IMR-90 (cell line): ENCODE results near the gene JMJD8. TPM values are rescaled to one million over a fixed set of nuclear protein-coding genes. Genes with fewer than 3 reads are reported as not detected.

Source experiments
- ATAC-seq: fragments of 200-7000 bp; cut with Tn5 transposase; 2 replicates; pipeline ENCODE4 v1.9.1; 2020; ENCODE audit warnings: low read depth, mild to moderate bottlenecking, moderate library complexity
- BruUV-seq: library from RNA; stranded (reverse); fragments of 400-500 nt; replicated peaks from 2 replicates; lab custom pipeline; 2021; lab: Mats Ljungman, UMichigan
- CTCF ChIA-PET: fragments of 300-600 bp; formaldehyde crosslinking; extraction: SDS; loops from one replicate; lab custom pipeline; 2021; ENCODE audit warnings: antibody characterized with exemption; lab: Yijun Ruan, JAX
- POLR2A ChIA-PET: fragments of 300-600 bp; sonication (Branson Sonifier 250); formaldehyde crosslinking; loops from one replicate; lab custom pipeline; 2022; ENCODE audit warnings: antibody characterized with exemption; ENCODE audit not compliant: unreplicated experiment; lab: Charles Lee
- DNase-seq: peaks from one replicate; pipeline ENCODE4 v3.0.0; 2013
- H2AFZ ChIP-seq: replicated peaks from 2 replicates; pipeline ENCODE3; 2013; ENCODE audit warnings: low read length, mild to moderate bottlenecking; ENCODE audit not compliant: poor library complexity
- H2AK5ac ChIP-seq: 2 replicates; pipeline ENCODE4 v1.6.1; 2013; ENCODE audit warnings: low read depth, low read length, inconsistent platforms
- H2AK9ac ChIP-seq: replicated peaks from 2 replicates; pipeline ENCODE3; 2013; ENCODE audit warnings: mild to moderate bottlenecking, low read depth, low read length, moderate library complexity; ENCODE audit not compliant: poor library complexity
- H2BK120ac ChIP-seq: 2 replicates; pipeline ENCODE4 v1.6.1; 2013; ENCODE audit warnings: low read depth, low read length, inconsistent platforms
- H2BK15ac ChIP-seq: 3 replicates; pipeline ENCODE4 v1.6.1; 2013; ENCODE audit warnings: low read depth, low read length, inconsistent platforms
- H2BK20ac ChIP-seq: 2 replicates; pipeline ENCODE4 v1.6.1; 2013; ENCODE audit warnings: low read depth, mild to moderate bottlenecking, inconsistent platforms, low read length, moderate library complexity
- H2BK5ac ChIP-seq: 2 replicates; pipeline ENCODE4 v1.6.1; 2013; ENCODE audit warnings: mild to moderate bottlenecking, low read depth, low read length, inconsistent platforms; ENCODE audit not compliant: poor library complexity, severe bottlenecking
- H3K14ac ChIP-seq: replicated peaks from 2 replicates; pipeline ENCODE4 v1.6.1; 2013; ENCODE audit warnings: low read depth, low read length, inconsistent platforms
- H3K18ac ChIP-seq: 2 replicates; pipeline ENCODE4 v1.6.1; 2013; ENCODE audit warnings: low read depth, low read length, control low read depth
- H3K23ac ChIP-seq: 2 replicates; pipeline ENCODE4 v1.6.1; 2013; ENCODE audit warnings: low read depth, low read length, inconsistent platforms
- H3K27ac ChIP-seq: 2 replicates; pipeline ENCODE4 v1.5.1; 2013; ENCODE audit warnings: mild to moderate bottlenecking, control low read depth, low read length; ENCODE audit not compliant: insufficient read depth
- H3K27me3 ChIP-seq: 2 replicates; pipeline ENCODE4 v1.6.1; 2013; ENCODE audit warnings: low read length; ENCODE audit not compliant: control insufficient read depth, insufficient read depth
- H3K36me3 ChIP-seq: 2 replicates; pipeline ENCODE4 v1.6.1; 2013; ENCODE audit warnings: low read length, mixed read lengths; ENCODE audit not compliant: control insufficient read depth, insufficient read depth
- H3K4ac ChIP-seq: 2 replicates; pipeline ENCODE4 v1.6.1; 2013; ENCODE audit warnings: low read depth, low read length, inconsistent platforms
- H3K4me1 ChIP-seq: 2 replicates; pipeline ENCODE4 v1.6.1; 2013; ENCODE audit warnings: low read length, mixed read lengths; ENCODE audit not compliant: control insufficient read depth, insufficient read depth
- H3K4me2 ChIP-seq: 2 replicates; pipeline ENCODE4 v1.6.1; 2013; ENCODE audit warnings: low read depth, mild to moderate bottlenecking, control low read depth, low read length, moderate library complexity
- H3K4me3 ChIP-seq: 2 replicates; pipeline ENCODE4 v1.5.1; 2013; ENCODE audit warnings: low read depth, mild to moderate bottlenecking, control low read depth, low read length, moderate library complexity; ENCODE audit not compliant: insufficient read depth
- H3K56ac ChIP-seq: 2 replicates; pipeline ENCODE4 v1.6.1; 2013; ENCODE audit warnings: low read length, inconsistent platforms; ENCODE audit not compliant: insufficient read depth; ENCODE audit errors: extremely low read depth
- H3K79me1 ChIP-seq, 2 experiments: 2 replicates each; pipeline ENCODE4 v1.6.1; 2013; ENCODE audit warnings: low read length in 2 of 2, inconsistent platforms in 1 of 2, low read depth in 1 of 2
- H3K9ac ChIP-seq: 2 replicates; pipeline ENCODE4 v1.6.1; 2013; ENCODE audit warnings: low read depth, low read length, control low read depth
- H3K9me1 ChIP-seq: 2 replicates; pipeline ENCODE4 v1.6.1; 2013; ENCODE audit warnings: low read length, inconsistent platforms; ENCODE audit not compliant: insufficient read depth
- H3K9me3 ChIP-seq: 2 replicates; pipeline ENCODE4 v1.6.1; 2013; ENCODE audit warnings: low read length; ENCODE audit not compliant: control insufficient read depth, insufficient read depth
- H4K20me1 ChIP-seq: 2 replicates; pipeline ENCODE4 v1.6.1; 2013; ENCODE audit warnings: low read length, inconsistent platforms; ENCODE audit not compliant: insufficient read depth
- H4K5ac ChIP-seq: 2 replicates; pipeline ENCODE4 v1.6.1; 2013; ENCODE audit warnings: mild to moderate bottlenecking, low read depth, low read length, control low read depth
- H4K8ac ChIP-seq, 2 experiments: 2 replicates each; pipeline ENCODE4 v1.6.1; 2013; ENCODE audit warnings: low read depth in 2 of 2, low read length in 2 of 2, control low read depth in 1 of 2, inconsistent platforms in 1 of 2
- H4K91ac ChIP-seq: 2 replicates; pipeline ENCODE4 v1.6.1; 2013; ENCODE audit warnings: low read depth, low read length, inconsistent platforms; ENCODE audit not compliant: insufficient read depth
- BHLHE40 ChIP-seq: fragments of 150-350 bp; IDR thresholded peaks from 2 replicates; pipeline ENCODE4 v1.6.1; 2016; ENCODE audit warnings: mild to moderate bottlenecking, low read depth, low read length
- MAFK ChIP-seq: IDR thresholded peaks from 2 replicates; pipeline ENCODE4 v1.6.1; 2012; ENCODE audit warnings: low read depth, low read length, improper control_type of control experiment
- MAZ ChIP-seq: IDR thresholded peaks from 2 replicates; pipeline ENCODE4 v1.6.1; 2012; ENCODE audit warnings: low read depth, mild to moderate bottlenecking, low read length, improper control_type of control experiment, moderate library complexity, borderline replicate concordance
- RCOR1 ChIP-seq: IDR thresholded peaks from 2 replicates; pipeline ENCODE4 v1.6.1; 2012; ENCODE audit warnings: mild to moderate bottlenecking, low read length, improper control_type of control experiment; ENCODE audit not compliant: insufficient replicate concordance
- WGBS, 2 experiments: methylation state at CpG; one replicate each; pipeline versions ENCODE4 v1.1.5 to v1.1.7; 2013; ENCODE audit warnings: missing lambda C conversion rate in 2 of 2; ENCODE audit not compliant: insufficient read length in 1 of 2; ENCODE audit errors: extremely low coverage in 2 of 2; 5-methylcytosine and 5-hydroxymethylcytosine counted together
- dilution Hi-C: fragments of 300-500 bp; cut with HindIII; formaldehyde crosslinking; loops from one replicate; pipeline ENCODE4 v1.14.3; 2018; ENCODE audit warnings: low sequenced_read_pairs; ENCODE audit not compliant: unreplicated experiment
- in situ Hi-C: fragments of 300-500 bp; cut with MboI; formaldehyde crosslinking; loops from 3 replicates; pipeline ENCODE4 v1.14.3; 2019; ENCODE audit warnings: low sequenced_read_pairs, inconsistent platforms, mixed read lengths
- intact Hi-C: fragments of 100-400 bp; cut with micrococcal nuclease; formaldehyde crosslinking; loops from 2 replicates; pipeline ENCODE4 v1.10.0; 2022
- polyA plus RNA-seq, 3 experiments: library from polyadenylated mRNA; depleted of rRNA; stranded (reverse); fragments of >200 nt; gene quantifications; 2 replicates each; pipeline ENCODE4 v1.2.3, GENCODE V29; 2012; ENCODE audit warnings: low replicate concordance in 1 of 3
- total RNA-seq: library from RNA; depleted of rRNA; stranded (reverse); fragments of >200 nt; gene quantifications from 2 replicates; pipeline ENCODE4 v1.2.3, GENCODE V29; 2012

JMJD8 gene
- total and polyA plus RNA-seq, 2 of the 4 experiments (the other 2 are of a cell fraction): 17.7 to 62.5 TPM

DNA sequence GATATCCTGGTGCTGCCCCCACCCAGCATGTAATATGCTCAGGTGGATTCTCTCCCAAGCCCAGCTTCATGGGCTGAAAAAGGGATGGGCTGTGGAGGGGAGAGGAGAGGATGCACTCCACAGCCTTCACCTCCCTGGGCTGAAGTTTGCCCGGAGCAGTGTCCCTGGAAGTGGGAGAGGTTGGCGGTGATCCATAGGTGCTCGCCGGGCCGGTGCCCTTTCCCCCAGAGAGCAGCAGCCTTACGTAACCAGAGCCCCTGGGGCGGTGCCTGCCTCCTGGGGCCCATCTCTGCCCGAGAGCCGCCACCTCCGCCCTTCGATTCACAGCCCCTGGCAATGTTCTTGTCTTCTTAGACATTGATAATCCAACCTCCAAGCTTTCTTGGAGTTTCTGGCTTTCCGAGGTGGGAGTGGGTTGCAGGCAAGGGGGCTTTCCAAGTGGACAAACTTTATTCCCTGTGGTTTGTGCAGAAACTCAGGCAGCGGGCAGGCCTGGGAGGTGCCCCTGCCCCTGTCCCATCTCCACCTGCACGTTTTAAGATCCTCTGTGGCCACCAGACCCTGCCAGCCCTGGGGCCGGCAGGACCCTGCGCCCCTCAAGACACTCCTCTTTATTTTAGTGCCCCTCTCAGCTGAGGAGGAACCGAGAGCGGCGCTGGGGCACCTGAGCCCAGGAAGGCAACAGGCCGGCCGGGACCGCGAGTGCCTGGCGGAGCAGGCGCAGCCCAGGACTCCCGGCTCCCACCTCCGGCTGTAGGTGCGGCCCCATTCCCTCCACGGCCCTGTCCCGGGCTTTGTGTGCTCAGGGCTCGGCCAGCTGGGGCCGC, 38.1 kb downstream of the JMJD8 start (continued):
- TF ChIP-seq MAFK: no peak

- Histone ChIP-seq H3K27ac (no peak overlapping the region), H3K4me3 (no peak overlapping the region), H3K4me1 (peaks cover 16% of the 10 kb centered on the region), H3K36me3 (no peaks in the 10 kb centered on the region), H4K91ac (no peak overlapping the region), H3K79me1 (peaks cover 9 to 54% of the 10 kb centered on the region in 2 experiments; a peak in 3 of 4 replicates), H3K9me3 (no peaks in the 10 kb centered on the region), H2BK120ac (no peak overlapping the region), H2AK9ac (no peak overlapping the region), H2BK5ac (no peak overlapping the region), H4K8ac (no peak overlapping the region), H3K14ac (no peak overlapping the region), H3K9me1 (peaks cover 8% of the 10 kb centered on the region; the same call in 1 of the 2 replicates), H3K4ac (no peak overlapping the region), H2AK5ac (no peak overlapping the region), H2AFZ (no peak overlapping the region), H3K23ac (no peak overlapping the region), H3K18ac (no peak overlapping the region), H3K4me2 (no peak overlapping the region), H3K9ac (no peak overlapping the region), H4K5ac (no peak overlapping the region), H3K27me3 (no peaks in the 10 kb centered on the region), H4K20me1 (no peaks in the 10 kb centered on the region; the same call in 1 of the 2 replicates), H2BK20ac (no peak overlapping the region), H3K56ac (no peak overlapping the region), H2BK15ac (no peak overlapping the region)
- in situ Hi-C loops (loop anchor here (10.0 kb wide), 1 partner anchor 250 kb away; the partner anchor contains the start of gene NME4), intact Hi-C loops (no loop called here), dilution Hi-C loops (no loop called here)
- ATAC-seq: no peak
- ChIA-PET CTCF (no interaction called here), POLR2A (interaction anchor here (1.2 kb wide), 1 partner anchor 52 kb away, joined by 20 read pairs; no protein-coding TSS in a partner anchor)
- BruUV-seq: no TSS peak
- DNase-seq: no peak
- TF ChIP-seq MAZ (no peak), BHLHE40 (no peak), RCOR1 (no peak), MAFK (no peak)
- no CpG with 5 or more reads among the region's 12 CpGs for WGBS, 2 experiments
Observed at GRCh38 chr16:644556-644955, 39.6 kb downstream of the JMJD8 start.
